Renal pelvis (tissue), 4 donors: ENCODE results near the gene NUP107. TPM values are rescaled to one million over a fixed set of nuclear protein-coding genes. Genes with fewer than 3 reads are reported as not detected.

Source experiments
- DNase-seq: peaks from one replicate; pipeline ENCODE4 v3.0.0-alpha.2; 2013
- polyA plus RNA-seq, 3 donors: library from polyadenylated mRNA; unstranded; fragments of 120-200 nt; gene quantifications; one replicate each; pipeline ENCODE4 v1.2.1, GENCODE V29; 2013; ENCODE audit not compliant: insufficient read length in 3 of 3

NUP107 gene
- polyA plus RNA-seq, 3 donors = 70.2 to 90.5 (median 77.3) TPM

DNA sequence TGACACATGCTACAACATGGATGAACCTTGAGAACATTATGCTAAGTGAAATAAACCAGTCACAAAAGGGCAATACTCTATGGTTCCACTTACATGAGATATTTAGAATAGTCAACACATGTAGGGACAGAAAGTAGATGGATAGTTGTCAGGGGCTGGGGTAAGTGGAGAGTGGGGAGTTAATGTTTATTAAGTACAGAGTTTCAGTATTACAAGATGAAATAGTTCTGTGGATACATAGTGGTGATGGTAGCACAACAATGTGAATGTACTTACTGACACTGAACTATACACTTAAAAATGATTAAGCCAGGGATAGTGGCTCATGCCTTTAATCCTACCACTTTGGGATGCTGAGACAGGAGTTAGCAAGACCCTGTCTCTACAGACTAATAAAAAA is 8.7 kb downstream of the NUP107 start:
- no peak for DNase-seq

DNA sequence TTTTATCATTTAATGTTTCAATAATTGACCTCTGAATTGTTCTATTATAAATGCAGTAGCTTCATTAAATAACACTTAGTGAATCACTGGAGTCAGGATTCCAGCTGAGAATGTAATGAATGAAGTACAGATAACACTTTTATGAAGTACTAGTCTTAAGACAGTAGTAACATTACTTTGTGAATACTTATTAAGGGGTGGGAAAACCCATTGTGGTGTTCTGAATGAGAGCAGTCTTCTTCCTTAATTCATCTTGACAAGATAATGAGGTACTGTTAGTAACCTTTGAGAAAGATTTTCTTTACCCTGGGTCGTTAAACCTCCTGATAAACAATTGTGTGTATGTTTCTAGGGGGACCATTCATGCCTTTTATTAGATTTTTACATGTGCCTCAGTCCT is 12.7 kb downstream of the NUP107 start:
- DNase-seq = no peak

DNA sequence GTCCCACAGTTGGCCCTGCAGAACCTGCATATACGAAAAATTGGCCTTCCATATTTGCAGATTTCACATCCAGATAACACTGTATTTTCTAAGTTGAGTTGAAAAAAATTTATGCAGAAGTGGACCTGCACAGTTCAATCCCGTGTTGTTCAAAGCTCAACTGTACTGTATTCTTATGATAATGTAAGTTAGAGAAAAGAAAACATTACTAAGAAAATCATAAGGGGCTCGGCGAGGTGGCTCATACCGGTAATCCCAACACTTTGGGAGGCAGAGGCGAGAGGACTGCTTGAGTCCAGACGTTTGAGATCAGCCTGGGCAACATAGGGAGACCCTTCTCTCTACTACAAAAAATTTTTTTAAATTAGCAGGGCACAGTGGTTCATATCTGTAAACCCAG is 41.0 kb downstream of the NUP107 start:
- no peak for DNase-seq

DNA sequence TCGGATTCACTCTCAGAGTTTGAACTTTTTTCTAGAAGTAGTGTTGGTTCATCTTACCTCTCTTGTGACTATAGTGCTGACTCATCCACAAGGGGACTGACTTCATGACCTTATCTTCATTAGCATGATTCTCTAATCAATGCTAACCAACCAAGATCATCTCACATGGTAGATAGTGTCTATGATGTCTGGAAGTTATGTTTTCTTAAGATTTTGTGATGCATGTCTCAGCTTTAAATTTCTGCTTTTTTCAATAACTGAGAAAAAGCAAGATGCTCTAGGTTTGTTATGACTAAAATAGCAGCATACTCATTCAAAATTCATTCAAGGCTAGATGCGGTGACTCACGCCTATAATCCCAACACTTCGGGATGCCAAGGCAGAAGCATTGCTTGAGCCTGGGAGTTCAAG is 46.9 kb downstream of the NUP107 start:
- DNase-seq = no peak

DNA sequence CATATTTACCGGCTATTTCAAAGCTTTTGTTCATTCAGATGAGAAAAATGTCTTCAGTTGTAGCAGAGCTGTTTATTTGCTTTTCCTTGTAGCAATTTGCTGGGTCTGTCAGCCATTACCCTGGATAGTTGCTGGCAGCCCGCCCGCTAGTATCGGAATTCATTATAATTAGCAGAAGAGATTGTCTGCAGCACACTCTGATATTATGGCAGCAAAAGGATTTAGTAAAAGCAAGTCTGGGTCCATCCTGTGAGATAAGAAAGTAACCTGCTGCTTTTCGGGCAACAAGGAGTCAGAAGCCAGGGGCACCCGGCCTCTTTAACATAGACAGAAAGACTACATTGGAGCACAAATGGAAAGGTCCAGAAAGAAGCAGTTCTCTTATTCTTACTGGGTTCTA is 53.1 kb downstream of the NUP107 start:
- no peak for DNase-seq

DNA sequence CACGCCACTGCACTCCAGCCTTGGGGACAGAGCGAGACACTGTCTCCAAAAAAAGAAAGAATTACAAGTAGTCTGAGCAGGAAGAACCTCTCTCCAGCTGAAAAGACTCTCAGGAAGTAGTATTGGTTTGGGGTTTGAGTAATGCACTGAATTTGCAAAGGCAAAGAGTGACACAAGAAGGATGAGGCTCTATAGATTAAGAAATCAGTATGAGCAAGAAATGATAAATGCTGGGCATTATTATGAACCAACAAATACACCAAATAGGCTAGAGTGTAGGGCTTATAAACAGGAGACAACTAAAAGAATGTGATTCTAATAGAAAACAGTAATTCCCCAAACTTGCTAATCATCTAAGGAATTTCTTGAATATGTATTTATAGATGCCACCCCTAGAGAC is 56.6 kb downstream of the NUP107 start:
- DNase-seq = no peak

DNA sequence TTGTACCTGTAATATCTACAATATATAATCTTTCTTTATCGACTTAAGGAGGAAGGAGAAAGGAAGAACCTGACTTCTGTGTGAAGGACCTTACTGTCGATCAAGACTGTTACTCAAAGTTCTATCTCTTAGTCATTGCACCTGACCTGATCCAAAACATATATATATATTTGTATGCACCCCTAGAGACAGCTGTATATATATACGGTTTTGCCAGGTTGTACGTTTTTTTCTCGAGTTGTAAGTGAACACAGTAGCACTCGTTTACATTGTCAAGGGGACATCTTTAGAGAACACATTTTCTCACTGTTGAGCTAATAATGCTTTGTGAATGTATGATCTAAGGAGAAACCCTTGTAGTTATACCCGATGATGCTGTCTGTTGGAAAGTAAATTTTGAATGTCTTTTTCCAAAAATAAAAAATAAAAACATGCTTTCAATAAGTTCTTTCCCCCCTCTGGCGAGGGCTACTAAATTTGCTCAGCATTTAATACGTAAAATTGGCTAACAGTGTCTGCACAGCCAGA is 58.7 kb downstream of the NUP107 start:
- DNase-seq = no peak

DNA sequence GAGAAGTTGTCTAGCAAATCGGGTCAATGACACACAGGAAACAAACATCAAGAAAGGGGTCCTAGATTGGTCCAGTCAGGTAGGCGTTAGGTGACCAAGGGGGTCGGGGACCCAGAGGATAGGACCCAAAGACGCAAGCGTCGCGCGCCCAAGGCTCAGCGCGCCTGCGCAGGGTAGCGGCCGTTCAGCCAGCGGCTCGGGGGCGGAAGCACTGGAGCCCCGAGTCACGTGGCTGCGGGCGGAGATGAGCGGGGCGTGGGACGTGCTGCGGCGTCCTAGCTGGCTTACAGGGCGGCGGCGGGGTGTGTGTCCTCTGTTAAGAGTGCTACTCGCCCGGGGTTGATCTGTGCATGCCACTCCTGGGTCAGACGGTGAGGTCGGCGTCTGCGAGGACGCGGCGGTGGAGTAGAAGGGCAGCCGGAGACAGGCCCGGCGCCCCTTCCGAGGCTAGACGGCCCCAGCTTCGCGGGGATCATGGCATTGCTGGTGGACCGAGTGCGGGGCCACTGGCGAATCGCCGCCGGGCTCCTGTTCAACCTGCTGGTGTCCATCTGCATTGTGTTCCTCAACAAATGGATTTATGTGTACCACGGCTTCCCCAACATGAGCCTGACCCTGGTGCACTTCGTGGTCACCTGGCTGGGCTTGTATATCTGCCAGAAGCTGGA is 59.3 kb downstream of the NUP107 start, which contains the start of gene SLC35E3:
TSS of gene SLC35E3 (plus strand) at position 273 of the 668 bp plus-strand sequence. CDS start at position 475, 202 bp downstream.
- peak; percentile 90 for DNase-seq

DNA sequence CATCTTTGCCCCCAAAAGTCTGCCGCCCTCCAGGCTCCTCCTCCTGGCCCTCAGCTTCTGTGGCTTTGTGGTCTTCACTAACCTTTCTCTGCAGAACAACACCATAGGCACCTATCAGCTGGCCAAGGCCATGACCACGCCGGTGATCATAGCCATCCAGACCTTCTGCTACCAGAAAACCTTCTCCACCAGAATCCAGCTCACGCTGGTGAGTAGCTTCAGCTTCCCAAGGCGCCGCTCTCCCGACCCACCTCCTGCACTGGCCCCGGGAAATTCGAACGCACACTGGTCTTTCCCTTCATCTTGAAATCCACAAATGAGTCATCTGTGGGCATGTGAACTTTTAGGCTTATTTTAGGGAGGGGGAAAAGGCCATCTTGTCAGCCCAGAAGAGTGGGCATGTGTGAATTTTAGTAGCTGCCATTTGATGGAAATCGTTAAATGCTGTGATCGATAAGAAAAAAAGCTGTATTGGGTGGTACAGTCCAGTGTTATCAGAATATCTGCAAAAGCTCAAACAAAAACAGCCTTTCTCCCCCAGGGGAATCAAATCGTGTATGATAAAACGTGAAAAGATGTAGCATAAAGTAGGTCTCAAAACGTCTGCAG is 59.9 kb downstream of the NUP107 start:
- peak; percentile 45 for DNase-seq

DNA sequence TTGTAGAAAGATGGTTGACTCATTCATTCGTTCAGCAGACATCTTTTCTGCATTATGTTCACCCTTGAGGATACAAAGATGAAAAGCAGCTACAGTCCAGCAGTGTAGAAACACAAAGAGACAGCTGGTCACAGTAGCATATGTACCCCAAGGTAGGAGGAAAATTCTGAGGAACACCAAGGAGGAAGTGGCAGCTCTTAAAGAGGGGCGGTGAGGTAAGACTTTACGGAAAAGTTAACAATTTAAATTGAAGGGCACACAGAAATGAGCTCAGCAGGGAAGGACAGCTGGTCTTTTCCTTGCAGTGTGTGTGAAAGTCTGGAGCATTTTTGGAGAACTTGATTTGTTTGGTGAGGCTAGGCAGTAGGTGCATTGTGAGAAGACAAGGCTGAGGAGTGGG is 62.7 kb downstream of the NUP107 start:
- no peak for DNase-seq

DNA sequence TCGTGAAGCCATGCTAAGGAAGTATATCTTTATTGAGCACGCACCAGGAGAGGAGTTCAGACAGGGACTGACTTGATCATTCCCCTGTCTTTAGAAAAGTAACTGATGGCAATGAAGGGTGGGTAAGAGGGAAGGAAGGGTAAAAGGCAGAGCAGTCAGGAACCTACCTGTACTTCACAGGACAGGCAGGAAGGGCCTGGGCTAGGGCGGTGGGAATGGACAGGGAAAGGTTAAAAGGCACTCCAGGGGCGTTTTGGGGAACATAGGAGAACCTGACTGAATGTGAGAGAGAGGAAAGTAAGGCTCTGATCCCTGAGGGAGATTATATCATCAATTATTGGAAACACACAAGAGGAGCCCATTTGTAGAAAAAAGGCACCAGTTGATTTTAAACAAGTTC is 63.1 kb downstream of the NUP107 start:
- DNase-seq = no peak

DNA sequence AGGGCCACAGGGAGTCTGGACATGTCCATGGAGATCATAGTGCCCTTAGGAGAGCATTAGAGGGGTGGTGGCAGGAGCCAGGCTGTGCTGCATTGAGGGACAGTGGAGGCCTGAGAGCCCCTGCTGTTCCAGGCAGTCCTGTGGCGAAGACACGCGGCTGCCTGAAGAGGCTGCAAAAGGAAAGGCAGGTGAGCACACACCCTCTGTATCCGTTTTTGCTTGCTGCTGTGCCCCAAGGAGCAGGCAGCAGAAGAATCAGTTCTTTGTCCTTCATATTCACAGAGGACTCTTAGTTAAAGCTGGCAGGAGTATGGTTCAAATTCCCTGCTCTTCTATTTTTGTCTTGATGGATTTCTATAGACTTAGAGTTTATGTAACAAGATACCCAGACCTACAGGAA is 63.7 kb downstream of the NUP107 start:
- no peak for DNase-seq

DNA sequence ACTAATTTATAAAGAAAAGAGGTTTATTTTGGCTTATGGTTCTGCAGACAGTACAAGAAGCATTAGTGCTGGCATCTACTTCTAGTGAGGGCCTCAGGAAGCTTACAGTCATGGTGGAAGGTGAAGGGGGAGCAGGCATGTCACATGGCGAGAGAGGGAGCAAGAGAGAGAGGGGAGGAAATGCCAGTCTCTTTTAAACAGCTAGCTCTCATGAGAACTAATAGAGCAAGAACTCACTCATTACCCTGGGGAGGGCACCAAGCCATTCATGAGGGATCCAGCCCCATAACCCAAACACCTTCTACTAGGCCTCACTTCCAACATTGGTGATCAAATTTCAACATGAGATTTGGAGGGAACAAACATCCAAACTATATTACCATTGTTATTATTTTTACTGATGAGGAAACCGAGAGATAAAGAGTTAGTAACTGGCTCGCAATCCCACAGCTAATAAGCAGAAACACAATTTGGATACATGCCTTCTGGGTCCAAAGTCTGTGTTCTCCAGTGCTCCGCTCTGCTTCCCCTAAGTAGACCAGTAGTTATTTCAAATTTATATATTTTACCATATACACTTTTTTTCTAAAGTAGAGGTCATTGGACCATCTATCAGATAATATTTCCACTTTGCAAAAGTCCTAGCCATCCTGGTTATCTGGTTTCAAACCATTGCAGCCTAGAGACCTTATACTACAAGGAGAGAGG is 68.9 kb downstream of the NUP107 start:
- no peak for DNase-seq

DNA sequence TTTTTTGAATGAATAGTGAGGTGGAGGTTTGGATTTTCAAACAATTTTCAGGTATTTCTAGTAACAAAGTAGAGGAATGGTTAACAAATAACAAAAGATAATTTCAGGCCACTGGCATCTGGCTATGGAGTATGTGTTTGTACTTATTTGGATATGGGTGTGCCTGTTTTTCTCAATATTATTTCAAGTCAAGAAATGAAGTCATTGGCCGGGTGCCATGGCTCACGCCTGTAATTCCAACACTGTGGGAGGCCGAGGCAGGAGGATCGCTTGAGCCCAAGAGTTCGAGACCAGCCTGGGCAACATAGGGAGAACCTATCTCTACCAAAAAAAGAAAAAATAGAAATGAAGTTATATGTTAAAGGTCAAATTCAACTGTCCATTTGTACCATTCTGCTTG is 73.1 kb downstream of the NUP107 start:
- DNase-seq = no peak

DNA sequence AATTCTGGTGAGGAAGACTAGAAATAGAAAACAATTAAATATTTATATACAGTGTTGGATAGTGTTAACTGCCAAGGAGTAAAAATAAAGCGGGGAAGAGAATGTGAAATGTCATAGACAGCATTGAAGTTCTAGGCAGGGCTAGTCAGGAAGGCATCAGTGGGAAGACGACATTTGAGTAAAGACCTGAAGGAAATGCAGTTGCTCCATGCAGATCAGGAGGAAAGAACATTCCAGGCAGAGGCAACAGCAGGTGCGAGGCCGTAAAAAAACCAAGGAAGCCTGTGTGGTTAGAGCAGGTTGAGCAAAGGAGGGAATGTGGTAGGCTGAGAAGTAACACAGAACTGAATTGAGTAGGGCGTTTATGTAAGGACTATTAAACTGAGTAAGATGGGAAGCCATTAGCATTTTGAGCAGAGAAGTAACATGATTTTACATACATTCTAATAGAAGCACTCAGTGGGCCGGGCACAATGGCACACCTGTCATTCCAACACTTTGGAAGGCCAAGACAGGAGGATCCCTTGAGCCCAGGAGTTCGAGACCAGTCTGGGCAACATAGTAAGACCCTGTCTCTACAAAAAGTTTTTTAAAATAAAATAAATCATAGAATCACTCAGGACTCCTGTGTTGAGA is 74.1 kb downstream of the NUP107 start:
- DNase-seq = no peak

DNA sequence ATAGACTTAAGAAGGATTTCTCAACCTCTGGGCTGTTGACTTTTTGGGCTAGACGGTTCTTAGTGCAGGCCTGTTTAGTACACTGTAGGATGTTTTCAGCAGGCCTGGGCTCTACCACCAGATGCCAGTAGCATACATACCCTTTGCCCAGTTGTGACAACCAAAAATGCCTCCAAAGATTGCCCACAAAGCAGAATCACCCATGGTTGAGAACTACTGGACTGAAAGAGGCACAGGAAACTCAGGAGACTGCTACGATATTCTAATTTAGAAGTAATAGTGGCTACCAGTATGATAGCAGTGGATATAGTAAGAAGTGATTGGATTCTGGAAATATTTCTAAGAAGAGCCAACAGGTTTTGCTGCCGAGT is 74.6 kb downstream of the NUP107 start:
- DNase-seq = no peak

DNA sequence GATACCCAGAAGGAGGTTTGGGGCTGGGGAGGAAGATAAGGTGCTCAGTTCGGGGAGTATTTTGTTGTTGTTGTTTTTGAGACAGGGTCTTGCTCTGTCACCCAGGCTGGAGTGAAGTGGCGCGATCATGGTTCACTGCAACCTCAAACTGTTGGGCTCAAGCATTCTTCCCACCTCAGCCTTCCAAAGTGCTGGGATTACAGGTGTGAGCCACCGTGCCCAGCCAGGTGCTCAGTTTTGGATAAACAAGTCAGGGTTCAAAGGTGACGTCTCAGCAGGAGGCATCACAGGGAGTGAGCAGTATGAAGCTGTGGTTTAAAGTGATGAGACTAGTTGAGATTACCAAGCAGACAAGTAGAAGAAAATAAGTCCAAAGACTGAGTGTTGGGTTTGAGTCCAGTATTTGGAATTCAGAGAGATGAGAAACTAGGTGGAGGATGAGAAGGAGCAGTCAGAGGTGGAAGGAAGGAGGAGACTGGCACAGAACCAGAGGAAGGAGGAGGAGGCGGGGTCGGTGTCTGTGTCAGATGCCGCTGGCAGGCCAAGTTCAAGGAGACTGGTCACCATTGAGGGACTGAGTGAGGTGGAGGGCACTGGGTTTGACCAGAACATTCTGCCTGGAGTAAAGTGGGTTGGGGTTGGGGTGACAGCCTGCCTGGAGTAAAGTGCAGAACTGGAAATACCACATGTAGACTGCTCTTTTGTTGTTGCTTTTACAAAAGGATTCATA is 75.3 kb downstream of the NUP107 start:
- no peak for DNase-seq

DNA sequence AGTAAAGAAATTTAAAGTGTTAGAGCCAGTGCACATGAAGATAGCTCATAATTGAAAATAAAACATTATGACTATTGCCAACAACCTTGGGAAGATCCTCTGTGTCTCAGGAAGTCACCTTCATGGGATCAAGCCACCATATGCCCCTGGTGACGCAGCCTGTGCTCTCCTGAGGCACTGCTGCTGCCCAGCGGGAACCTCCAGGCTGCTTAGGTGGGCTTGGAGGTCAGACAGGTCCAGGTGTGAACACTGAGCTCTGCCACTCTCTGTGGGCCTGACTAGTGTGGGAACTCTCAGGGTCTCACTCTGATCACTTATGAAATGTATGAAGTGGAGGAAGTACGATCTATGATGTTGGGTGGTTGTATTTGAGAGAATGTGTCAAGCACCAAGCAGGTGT is 75.9 kb downstream of the NUP107 start:
- no peak for DNase-seq

DNA sequence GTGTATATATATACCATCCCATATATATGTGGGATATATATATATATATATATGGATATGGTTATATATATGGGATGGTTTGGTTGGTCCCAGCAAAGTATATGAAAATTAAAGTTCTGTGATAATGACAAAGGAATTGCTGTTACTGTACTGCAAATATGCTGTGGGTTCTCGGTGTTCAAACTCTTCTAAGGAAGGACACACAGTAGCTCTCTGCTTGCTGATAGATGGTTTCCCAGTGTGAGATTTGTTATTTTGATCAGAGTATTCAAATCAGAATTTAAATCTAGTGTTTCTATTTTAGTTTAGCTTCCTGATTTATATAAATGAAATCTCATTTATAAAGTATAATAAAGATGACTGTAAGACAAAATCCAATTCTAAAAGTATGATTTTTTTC is 78.9 kb downstream of the NUP107 start:
- DNase-seq = no peak

DNA sequence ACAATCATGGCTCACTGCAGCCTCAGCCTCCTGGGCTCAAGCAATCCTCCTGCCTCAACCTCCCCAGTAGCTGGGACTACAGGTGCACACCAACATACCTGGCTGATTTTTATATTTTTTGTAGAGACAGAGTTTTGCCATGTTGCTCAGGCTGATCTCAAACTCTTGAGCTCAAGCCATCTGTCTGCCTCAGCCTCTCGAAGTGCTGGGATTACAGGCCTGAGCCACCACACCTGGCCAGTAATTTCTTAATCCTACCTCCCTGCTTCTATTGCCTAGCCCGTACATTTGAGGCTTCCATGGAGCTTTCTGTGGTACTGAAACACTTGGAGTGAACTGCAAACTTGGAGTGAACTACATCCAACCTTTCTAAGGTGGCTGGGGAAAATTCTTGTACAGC is 79.9 kb downstream of the NUP107 start:
- no peak for DNase-seq

DNA sequence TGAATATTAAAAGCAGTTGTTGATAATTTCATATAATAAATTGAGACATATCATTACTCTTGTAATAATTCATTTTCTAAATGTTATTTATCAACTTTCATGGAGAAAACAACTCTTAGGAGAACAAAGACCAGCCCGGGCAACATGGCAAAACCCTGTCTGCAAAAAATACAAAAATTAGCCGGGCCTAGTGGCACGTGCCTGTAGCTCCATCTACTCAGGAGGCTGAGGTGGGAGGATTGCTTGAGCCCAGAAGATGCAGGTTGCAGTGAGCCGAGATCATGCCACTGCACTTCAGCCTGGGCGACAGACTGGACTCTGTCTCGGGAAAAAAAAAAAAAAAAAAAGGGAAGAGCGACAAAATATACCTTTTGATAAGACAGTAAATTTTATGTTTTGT is 80.4 kb downstream of the NUP107 start:
- DNase-seq = no peak

DNA sequence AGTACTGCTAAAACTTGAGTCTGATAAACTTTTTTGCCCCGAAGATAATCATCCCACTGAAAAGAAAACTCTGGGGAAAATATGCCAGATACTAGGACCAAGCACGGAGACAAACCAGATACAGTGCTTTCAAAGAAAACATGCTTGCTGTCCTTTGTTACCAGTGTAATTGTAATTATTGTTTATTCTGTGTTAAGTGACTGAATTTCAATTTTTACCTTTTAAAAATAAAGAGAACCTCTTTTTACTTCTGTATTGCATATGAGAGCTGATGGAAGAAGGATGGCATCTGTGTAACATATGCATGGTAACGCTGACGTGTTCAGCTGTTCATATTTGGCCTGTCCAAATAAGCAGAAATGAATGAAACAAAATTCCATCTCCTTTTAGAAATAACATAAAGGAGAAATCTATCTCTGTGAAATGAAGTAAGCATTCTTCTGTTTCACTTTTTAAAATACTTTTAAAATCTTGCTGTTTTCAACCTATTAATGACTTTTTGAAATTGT is 81.7 kb downstream of the NUP107 start:
- DNase-seq = no peak
